ENCODE results near the gene AGPS. TPM values are rescaled to one million over a fixed set of nuclear protein-coding genes. Genes with fewer than 3 reads are reported as not detected.

The AGPS gene
- polyA plus RNA-seq, 1 of the 3 experiments (the other 2 are of a cell fraction), result 10.9 TPM

DNA sequence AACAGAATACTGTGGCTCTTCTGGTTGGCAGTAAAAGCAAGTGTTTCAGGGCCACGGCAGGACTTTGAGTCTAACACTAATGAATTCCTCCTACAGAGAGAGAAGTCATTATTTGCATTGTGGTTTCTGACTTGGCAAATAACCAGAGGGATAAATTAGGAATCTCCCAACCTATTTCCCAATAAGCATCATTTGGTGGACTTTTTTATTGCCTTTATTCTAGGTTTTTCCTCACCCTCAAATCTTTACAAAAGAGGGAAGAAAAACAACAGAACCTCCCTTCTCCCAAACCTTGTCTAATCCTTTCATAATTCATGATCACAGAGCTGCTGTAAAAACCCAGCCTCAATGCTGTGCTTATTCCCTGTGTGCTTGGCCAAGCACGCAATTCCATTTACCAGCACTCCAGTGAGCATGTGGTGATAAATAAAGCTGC lies 179.7 kb downstream of the AGPS start:
- Histone ChIP-seq H3K4me1 (ENCODE audit: control insufficient read depth in 1 of 2, insufficient read depth in 2 of 2, low read depth in 1 of 2, low read length in 1 of 2) (peaks cover 3 to 5% of the 10 kb centered on the region in 2 experiments; a peak in 3 of 4 replicates), H4K20me1 (ENCODE audit: insufficient read depth) (no peaks in the 10 kb centered on the region), H3K27ac (ENCODE audit: low read depth in 2 of 2, low read length in 1 of 2) (no peak overlapping the region; a peak in 1 of 4 replicates), H3K4me2 (no peak overlapping the region), H3K9me2 (no peaks in the 10 kb centered on the region), H3F3A (replicated peaks; ENCODE audit: insufficient read depth) (no peaks in the 10 kb centered on the region), H3K9me3 (no peaks in the 10 kb centered on the region), H3K27me3 (ENCODE audit: insufficient read depth) (no peaks in the 10 kb centered on the region), H3K36me3 (replicated peaks in 1 of 2; ENCODE audit: control insufficient read depth in 1 of 2, insufficient read depth in 2 of 2, low read length in 1 of 2) (no peaks in the 10 kb centered on the region), H2AFZ (ENCODE audit: low read depth) (no peak overlapping the region), H3K79me2 (ENCODE audit: insufficient read depth) (no peaks in the 10 kb centered on the region), H3K9ac (no peak overlapping the region), H3K4me3 (ENCODE audit: low read depth in 2 of 2, low read length in 1 of 2) (no peak overlapping the region)
- CTCF ChIA-PET, result no interaction called here
- 56% methylated on average over 2 of the region's 2 CpGs for WGBS (ENCODE audit: low lambda C conversion rate)
- DNase-seq, result no peak
- TF ChIP-seq, protein P1, sequence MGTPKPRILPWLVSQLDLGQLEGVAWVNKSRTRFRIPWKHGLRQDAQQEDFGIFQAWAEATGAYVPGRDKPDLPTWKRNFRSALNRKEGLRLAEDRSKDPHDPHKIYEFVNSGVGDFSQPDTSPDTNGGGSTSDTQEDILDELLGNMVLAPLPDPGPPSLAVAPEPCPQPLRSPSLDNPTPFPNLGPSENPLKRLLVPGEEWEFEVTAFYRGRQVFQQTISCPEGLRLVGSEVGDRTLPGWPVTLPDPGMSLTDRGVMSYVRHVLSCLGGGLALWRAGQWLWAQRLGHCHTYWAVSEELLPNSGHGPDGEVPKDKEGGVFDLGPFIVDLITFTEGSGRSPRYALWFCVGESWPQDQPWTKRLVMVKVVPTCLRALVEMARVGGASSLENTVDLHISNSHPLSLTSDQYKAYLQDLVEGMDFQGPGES (IDR thresholded peaks at IDR 0.05; ENCODE audit: low read depth, low read length), result no peak
- TF ChIP-seq FOXM1 (IDR thresholded peaks at IDR 0.05; ENCODE audit: low read depth) (no peak), MXI1 (IDR thresholded peaks at IDR 0.05; ENCODE audit: low read depth, low read length) (no peak)
- POLR2A ChIA-PET, result no interaction called here

DNA sequence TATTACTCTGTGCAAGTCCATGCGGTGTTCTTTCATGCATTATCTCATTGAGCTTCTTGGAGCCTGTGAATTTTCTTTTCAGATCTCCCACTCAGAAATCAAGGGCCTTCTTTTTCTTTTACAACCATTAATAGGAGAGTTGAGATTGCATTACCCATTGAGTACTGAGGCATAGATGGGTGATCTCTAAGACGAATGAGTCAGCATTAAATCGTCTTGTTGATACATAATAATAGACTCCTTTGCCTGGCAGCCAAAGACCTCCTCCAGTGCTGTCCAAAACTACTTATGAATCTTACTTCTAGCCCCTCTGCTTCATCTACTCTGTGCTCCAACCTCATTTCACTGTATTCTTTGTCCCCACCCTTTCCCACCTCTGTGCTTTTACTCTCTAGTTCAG lies 180.5 kb downstream of the AGPS start:
- Histone ChIP-seq H3K36me3 (replicated peaks in 1 of 2; ENCODE audit: control insufficient read depth in 1 of 2, insufficient read depth in 2 of 2, low read length in 1 of 2) (no peaks in the 10 kb centered on the region), H3F3A (replicated peaks; ENCODE audit: insufficient read depth) (no peaks in the 10 kb centered on the region), H3K27ac (ENCODE audit: low read depth in 2 of 2, low read length in 1 of 2) (no peak overlapping the region), H3K79me2 (ENCODE audit: insufficient read depth) (no peaks in the 10 kb centered on the region), H3K9ac (no peak overlapping the region), H2AFZ (ENCODE audit: low read depth) (no peak overlapping the region), H3K4me3 (ENCODE audit: low read depth in 2 of 2, low read length in 1 of 2) (no peak overlapping the region), H3K9me2 (0 out of 2 replicates have a peak, but pooled peaks cover under 1% of the 10 kb centered on the region), H3K27me3 (ENCODE audit: insufficient read depth) (no peaks in the 10 kb centered on the region), H3K9me3 (no peaks in the 10 kb centered on the region), H3K4me1 (ENCODE audit: control insufficient read depth in 1 of 2, insufficient read depth in 2 of 2, low read depth in 1 of 2, low read length in 1 of 2) (peaks cover 3 to 5% of the 10 kb centered on the region in 2 experiments; a peak in 3 of 4 replicates), H3K4me2 (no peak overlapping the region), H4K20me1 (ENCODE audit: insufficient read depth) (no peaks in the 10 kb centered on the region)
- CTCF ChIA-PET, result interaction anchor here (1.3 kb wide), 1 partner anchor 32 kb away, joined by 6 read pairs; no protein-coding TSS in a partner anchor
- POLR2A ChIA-PET, result no interaction called here
- no peak for DNase-seq
- 63% methylated on average over 3 of the region's 3 CpGs for WGBS (ENCODE audit: low lambda C conversion rate)
- TF ChIP-seq, protein P2, sequence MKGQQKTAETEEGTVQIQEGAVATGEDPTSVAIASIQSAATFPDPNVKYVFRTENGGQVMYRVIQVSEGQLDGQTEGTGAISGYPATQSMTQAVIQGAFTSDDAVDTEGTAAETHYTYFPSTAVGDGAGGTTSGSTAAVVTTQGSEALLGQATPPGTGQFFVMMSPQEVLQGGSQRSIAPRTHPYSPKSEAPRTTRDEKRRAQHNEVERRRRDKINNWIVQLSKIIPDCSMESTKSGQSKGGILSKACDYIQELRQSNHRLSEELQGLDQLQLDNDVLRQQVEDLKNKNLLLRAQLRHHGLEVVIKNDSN (IDR thresholded peaks at IDR 0.05; ENCODE audit: borderline replicate concordance, low read depth), result no peak
- TF ChIP-seq, protein P3, sequence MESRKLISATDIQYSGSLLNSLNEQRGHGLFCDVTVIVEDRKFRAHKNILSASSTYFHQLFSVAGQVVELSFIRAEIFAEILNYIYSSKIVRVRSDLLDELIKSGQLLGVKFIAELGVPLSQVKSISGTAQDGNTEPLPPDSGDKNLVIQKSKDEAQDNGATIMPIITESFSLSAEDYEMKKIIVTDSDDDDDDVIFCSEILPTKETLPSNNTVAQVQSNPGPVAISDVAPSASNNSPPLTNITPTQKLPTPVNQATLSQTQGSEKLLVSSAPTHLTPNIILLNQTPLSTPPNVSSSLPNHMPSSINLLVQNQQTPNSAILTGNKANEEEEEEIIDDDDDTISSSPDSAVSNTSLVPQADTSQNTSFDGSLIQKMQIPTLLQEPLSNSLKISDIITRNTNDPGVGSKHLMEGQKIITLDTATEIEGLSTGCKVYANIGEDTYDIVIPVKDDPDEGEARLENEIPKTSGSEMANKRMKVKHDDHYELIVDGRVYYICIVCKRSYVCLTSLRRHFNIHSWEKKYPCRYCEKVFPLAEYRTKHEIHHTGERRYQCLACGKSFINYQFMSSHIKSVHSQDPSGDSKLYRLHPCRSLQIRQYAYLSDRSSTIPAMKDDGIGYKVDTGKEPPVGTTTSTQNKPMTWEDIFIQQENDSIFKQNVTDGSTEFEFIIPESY (IDR thresholded peaks at IDR 0.05; ENCODE audit: borderline replicate concordance, low read depth), result no peak
- TF ChIP-seq EP300 (IDR thresholded peaks at IDR 0.05; ENCODE audit: borderline replicate concordance in 1 of 2, low read depth in 1 of 2, low read length in 1 of 2) (no peak), YY1 (IDR thresholded peaks at IDR 0.05; ENCODE audit: low read depth) (no peak), RAD21 (IDR thresholded peaks at IDR 0.05; ENCODE audit: low read length) (no peak), ELF1 (IDR thresholded peaks at IDR 0.05) (no peak), FOSL2 (IDR thresholded peaks at IDR 0.05; ENCODE audit: borderline replicate concordance, low read depth) (no peak), TCF12 (IDR thresholded peaks at IDR 0.05) (no peak), RXRA (IDR thresholded peaks at IDR 0.05; ENCODE audit: borderline replicate concordance, low read depth) (no peak), GABPA (IDR thresholded peaks at IDR 0.05; ENCODE audit: low read depth) (no peak), JUND (IDR thresholded peaks at IDR 0.05) (no peak), CHD2 (IDR thresholded peaks at IDR 0.05; ENCODE audit: low read length, partially characterized antibody) (no peak), RCOR1 (IDR thresholded peaks at IDR 0.05; ENCODE audit: low read length) (no peak), NFIC (IDR thresholded peaks at IDR 0.05; ENCODE audit: borderline replicate concordance) (no peak), MXI1 (IDR thresholded peaks at IDR 0.05; ENCODE audit: low read depth, low read length) (no peak)
- TF ChIP-seq, protein P4, sequence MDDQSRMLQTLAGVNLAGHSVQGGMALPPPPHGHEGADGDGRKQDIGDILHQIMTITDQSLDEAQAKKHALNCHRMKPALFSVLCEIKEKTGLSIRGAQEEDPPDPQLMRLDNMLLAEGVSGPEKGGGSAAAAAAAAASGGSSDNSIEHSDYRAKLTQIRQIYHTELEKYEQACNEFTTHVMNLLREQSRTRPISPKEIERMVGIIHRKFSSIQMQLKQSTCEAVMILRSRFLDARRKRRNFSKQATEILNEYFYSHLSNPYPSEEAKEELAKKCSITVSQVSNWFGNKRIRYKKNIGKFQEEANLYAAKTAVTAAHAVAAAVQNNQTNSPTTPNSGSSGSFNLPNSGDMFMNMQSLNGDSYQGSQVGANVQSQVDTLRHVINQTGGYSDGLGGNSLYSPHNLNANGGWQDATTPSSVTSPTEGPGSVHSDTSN (IDR thresholded peaks at IDR 0.05), result no peak
- TF ChIP-seq, protein P5, sequence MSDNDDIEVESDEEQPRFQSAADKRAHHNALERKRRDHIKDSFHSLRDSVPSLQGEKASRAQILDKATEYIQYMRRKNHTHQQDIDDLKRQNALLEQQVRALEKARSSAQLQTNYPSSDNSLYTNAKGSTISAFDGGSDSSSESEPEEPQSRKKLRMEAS (IDR thresholded peaks at IDR 0.05; ENCODE audit: low read depth), result no peak
- TF ChIP-seq, protein P6, sequence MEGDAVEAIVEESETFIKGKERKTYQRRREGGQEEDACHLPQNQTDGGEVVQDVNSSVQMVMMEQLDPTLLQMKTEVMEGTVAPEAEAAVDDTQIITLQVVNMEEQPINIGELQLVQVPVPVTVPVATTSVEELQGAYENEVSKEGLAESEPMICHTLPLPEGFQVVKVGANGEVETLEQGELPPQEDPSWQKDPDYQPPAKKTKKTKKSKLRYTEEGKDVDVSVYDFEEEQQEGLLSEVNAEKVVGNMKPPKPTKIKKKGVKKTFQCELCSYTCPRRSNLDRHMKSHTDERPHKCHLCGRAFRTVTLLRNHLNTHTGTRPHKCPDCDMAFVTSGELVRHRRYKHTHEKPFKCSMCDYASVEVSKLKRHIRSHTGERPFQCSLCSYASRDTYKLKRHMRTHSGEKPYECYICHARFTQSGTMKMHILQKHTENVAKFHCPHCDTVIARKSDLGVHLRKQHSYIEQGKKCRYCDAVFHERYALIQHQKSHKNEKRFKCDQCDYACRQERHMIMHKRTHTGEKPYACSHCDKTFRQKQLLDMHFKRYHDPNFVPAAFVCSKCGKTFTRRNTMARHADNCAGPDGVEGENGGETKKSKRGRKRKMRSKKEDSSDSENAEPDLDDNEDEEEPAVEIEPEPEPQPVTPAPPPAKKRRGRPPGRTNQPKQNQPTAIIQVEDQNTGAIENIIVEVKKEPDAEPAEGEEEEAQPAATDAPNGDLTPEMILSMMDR (IDR thresholded peaks at IDR 0.05), result no peak
- TF ChIP-seq, protein P7, sequence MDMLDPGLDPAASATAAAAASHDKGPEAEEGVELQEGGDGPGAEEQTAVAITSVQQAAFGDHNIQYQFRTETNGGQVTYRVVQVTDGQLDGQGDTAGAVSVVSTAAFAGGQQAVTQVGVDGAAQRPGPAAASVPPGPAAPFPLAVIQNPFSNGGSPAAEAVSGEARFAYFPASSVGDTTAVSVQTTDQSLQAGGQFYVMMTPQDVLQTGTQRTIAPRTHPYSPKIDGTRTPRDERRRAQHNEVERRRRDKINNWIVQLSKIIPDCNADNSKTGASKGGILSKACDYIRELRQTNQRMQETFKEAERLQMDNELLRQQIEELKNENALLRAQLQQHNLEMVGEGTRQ (IDR thresholded peaks at IDR 0.05; ENCODE audit: borderline replicate concordance, low read depth, low read length), result no peak

All from SK-N-SH (cell line).